Activated T-cell treated with anti-CD3 and anti-CD28 coated beads, Interleukin-2, amount 50 U/mL, for 72 hours (primary cell): ENCODE measurements around the gene TMEM255B. TPM values are rescaled to one million over a fixed set of nuclear protein-coding genes. Genes with fewer than 3 reads are reported as not detected.
A peak's percentile ranks its signal among the peaks of the same experiment; 100 is the strongest.

Experiments used
- ATAC-seq, 2 donors: fragments of 150-1000 bp; cut with Tn5 transposase; replicated peaks in 1 of 2; 2 replicates each; pipeline ENCODE4 v1.10.0; 2021; ENCODE audit warnings: moderate library complexity in 2 of 2, mild to moderate bottlenecking in 1 of 2
- DNase-seq, 2 donors: peaks; one replicate each; pipeline ENCODE4 v3.0.0; 2021 to 2022; ENCODE audit warnings: mixed read lengths in 1 of 2
- H3K27ac Mint-ChIP-seq: one replicate; pipeline ENCODE4 v1.8.0; 2022; ENCODE audit warnings: mild to moderate bottlenecking, moderate library complexity, mixed read lengths
- H3K27me3 Mint-ChIP-seq: one replicate; pipeline ENCODE4 v1.8.0; 2022; ENCODE audit warnings: low read depth, mixed read lengths
- H3K36me3 Mint-ChIP-seq, 2 donors: one replicate each; pipeline ENCODE4 v1.8.0; 2022; ENCODE audit warnings: mixed read lengths in 2 of 2, mild to moderate bottlenecking in 1 of 2; ENCODE audit not compliant: insufficient read depth in 2 of 2
- H3K4me1 Mint-ChIP-seq: one replicate; pipeline ENCODE4 v1.8.0; 2022; ENCODE audit warnings: low read depth, mixed read lengths
- H3K4me3 Mint-ChIP-seq, 2 donors: one replicate each; pipeline ENCODE4 v1.8.0; 2022; ENCODE audit warnings: mild to moderate bottlenecking in 2 of 2, mixed read lengths in 2 of 2, moderate library complexity in 2 of 2
- H3K9me3 Mint-ChIP-seq, 2 donors: one replicate each; pipeline ENCODE4 v1.8.0; 2022; ENCODE audit warnings: mixed read lengths in 2 of 2
- total RNA-seq, 2 donors: library from RNA; stranded (reverse); gene quantifications; one replicate each; pipeline ENCODE4 v1.2.3, GENCODE V29; 2022

TMEM255B gene
- total RNA-seq, 2 donors from 2014 or later = 1.2 TPM

DNA sequence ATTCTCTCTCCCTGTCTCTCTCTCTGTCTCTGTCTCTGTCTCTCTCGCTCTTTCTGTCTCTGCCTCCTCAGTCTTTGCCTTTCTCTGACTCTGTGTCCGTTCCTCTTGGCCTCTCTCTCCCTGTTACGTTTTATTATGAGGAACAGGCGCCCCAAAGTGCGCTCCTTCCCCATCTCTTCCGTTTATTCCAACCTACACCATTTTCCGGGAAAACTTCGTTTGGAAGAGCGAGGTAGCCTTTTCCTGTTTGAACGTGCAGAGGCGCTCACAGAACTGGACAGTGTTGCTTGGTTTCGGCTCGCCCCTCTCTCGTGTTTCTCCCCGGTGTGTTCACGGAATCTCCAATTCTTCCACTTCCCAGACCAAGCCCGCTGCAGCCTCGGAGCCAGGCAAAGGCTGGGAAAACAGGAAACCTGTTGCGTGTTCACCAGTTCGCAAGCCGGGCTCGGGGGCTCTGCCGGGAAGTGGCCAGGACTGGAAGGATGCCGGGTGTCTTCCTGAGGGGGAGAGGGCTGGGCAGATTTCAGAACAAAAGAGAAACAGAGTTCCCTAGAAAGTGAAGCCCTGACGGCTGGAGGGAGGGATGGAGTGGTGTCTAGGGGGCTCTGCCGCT, 605 bp downstream of the TMEM255B start:
- peaks cover 0 to 2% of the 10 kb centered on the region in 2 donors for H3K9me3 Mint-ChIP-seq
- no peak overlapping the region for H3K27ac Mint-ChIP-seq
- H3K4me3 Mint-ChIP-seq = peak overlapping the region; percentile 82 to 85
- peaks cover 21% of the 10 kb centered on the region for H3K4me1 Mint-ChIP-seq
- ATAC-seq = no peak
- no peak for DNase-seq
- H3K27me3 Mint-ChIP-seq = peaks cover 64% of the 10 kb centered on the region
- H3K36me3 Mint-ChIP-seq = peaks cover 0 to 4% of the 10 kb centered on the region in 2 donors

DNA sequence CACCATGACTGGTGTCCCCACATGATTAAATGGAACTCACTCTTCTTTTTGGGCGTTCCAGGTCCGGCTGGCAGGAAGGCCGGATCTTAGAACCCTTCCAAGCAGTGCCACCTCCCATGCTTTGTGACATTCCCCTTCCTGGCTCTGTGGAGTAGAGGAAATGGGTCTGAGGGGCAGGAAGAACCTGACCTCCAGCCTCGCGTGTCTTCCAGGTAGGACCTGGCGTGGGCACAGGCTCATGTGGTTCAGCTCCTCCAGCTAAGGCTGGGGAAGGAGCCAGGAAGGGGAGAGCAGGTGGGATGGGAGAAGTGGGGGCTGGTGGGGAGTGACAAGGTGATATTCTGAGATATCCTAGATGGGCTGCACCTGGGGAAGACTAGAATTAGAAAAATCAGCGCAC, 2.1 kb downstream of the TMEM255B start:
- Mint-ChIP-seq H3K4me3 (no peak overlapping the region), H3K4me1 (peaks cover 21% of the 10 kb centered on the region), H3K9me3 (peaks cover 0 to 2% of the 10 kb centered on the region in 2 donors), H3K27ac (no peak overlapping the region), H3K36me3 (peaks cover 0 to 4% of the 10 kb centered on the region in 2 donors), H3K27me3 (peaks cover 60% of the 10 kb centered on the region)
- DNase-seq = no peak
- ATAC-seq = no peak

DNA sequence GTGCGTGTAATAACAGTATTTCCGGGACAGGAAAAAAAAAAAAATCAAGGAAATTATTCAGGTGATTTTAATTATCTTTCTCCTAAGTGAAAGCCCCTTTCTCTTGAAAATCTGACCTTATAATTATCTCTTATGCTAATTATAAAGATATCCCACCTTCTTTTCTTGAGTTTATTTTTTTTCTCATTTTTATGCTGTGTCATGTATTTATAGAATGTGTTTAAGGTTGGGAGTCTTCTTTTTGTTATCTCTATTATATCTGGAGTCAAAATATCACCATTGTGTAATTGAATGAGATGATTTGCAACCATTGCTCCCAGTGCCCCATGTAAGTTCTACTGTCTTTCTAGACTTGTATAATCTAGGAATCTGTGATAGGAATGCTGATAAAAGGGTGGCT, 3.0 kb downstream of the TMEM255B start:
- ATAC-seq (no peak), DNase-seq (no peak)
- Mint-ChIP-seq H3K27me3 (peaks cover 55% of the 10 kb centered on the region), H3K36me3 (peaks cover 0 to 4% of the 10 kb centered on the region in 2 donors), H3K4me1 (peaks cover 12% of the 10 kb centered on the region), H3K9me3 (peaks cover 0 to under 1% of the 10 kb centered on the region in 2 donors), H3K4me3 (no peak overlapping the region), H3K27ac (no peak overlapping the region)

DNA sequence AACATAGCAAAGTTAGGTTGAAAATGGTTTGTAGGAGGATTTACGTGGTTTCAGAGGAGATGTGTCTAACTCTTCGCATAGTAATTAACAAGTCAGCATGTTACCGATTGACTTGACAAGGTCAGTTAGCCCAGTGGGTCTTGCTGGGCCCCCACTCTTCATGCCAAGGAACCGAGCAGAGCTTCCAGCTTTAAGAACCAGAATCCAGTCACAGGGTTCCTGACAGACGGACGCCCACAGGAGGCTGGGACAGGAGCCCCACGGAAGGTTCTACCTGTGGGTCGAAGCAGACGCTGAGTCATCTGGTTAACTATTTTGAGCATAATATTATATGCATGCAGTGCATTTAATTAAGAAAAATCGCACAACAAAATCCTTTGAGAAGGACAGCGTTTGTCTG, 3.5 kb downstream of the TMEM255B start:
- Mint-ChIP-seq H3K9me3 (no peaks in the 10 kb centered on the region), H3K36me3 (peaks cover 0 to 4% of the 10 kb centered on the region in 2 donors), H3K27ac (no peak overlapping the region), H3K27me3 (peaks cover 51% of the 10 kb centered on the region), H3K4me1 (peaks cover 8% of the 10 kb centered on the region), H3K4me3 (no peak overlapping the region)
- ATAC-seq = no peak
- no peak for DNase-seq

DNA sequence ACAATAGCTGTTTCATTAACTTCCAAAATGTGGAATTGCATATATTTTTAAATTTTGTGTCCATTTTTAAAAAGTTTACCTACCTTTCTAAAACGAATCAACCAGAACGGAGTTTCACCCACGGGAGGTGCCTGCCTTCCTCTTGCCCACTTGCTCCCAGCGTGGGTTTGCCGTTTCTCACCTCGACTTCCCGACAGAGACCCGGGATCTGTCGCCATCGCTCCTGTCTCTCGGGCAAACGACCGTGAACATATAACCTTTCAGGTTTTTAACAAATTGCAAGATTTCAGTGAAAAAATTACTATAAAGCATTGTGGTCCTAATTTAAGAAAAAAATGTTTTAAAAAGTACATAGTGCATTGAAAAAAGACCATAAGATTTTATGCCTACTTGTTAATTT, 4.2 kb downstream of the TMEM255B start:
- Mint-ChIP-seq H3K36me3 (peaks cover 0 to 4% of the 10 kb centered on the region in 2 donors), H3K4me3 (no peak overlapping the region), H3K27ac (no peak overlapping the region), H3K9me3 (no peaks in the 10 kb centered on the region), H3K4me1 (peaks cover 8% of the 10 kb centered on the region), H3K27me3 (peaks cover 44% of the 10 kb centered on the region)
- ATAC-seq (no peak), DNase-seq (no peak)

DNA sequence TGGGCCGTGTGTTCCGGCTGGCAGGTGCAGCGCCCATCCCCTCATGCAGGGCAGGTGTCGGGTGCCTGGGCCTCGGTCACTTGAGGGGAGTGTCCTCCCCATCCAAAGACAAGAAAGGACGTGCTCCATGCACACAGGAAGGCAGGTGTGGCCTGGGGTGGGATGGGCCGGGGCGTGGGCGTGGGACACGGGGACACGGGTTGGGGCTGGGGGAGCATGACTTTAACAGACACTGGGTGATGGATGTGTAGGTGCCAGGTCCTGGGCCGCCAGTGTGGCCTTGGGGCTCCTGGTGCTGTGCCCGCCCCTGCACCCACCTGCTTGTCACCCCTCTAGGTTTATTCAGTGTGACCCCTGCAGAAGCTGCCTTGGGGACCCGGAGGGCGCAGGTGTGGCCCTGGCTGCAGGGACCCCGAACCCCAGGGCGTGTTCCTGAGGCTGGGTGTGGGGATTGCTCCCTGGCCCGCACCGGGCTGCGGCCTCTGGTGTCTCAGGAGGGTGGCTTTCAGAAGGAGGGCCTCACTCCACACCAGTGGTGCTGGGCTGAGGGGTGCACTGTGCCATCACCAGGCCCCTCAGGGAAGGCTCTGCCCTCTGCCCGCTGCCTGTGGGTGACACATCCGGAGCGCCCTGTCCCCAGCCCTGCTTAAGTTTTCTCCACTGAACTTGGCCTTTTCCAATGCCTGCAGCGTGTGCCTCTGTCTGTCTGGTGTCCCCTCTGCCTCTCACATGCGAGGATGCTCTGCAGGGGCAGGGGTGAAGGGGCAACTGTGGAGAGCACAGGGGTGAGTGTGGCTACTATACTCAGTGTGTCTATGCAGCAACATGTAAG, 5.2 kb downstream of the TMEM255B start:
- DNase-seq (no peak), ATAC-seq (no peak)
- Mint-ChIP-seq H3K4me1 (peaks cover 8% of the 10 kb centered on the region), H3K36me3 (peaks cover 0 to 4% of the 10 kb centered on the region in 2 donors), H3K27me3 (peaks cover 40% of the 10 kb centered on the region), H3K27ac (no peak overlapping the region), H3K4me3 (no peak overlapping the region), H3K9me3 (no peaks in the 10 kb centered on the region)

DNA sequence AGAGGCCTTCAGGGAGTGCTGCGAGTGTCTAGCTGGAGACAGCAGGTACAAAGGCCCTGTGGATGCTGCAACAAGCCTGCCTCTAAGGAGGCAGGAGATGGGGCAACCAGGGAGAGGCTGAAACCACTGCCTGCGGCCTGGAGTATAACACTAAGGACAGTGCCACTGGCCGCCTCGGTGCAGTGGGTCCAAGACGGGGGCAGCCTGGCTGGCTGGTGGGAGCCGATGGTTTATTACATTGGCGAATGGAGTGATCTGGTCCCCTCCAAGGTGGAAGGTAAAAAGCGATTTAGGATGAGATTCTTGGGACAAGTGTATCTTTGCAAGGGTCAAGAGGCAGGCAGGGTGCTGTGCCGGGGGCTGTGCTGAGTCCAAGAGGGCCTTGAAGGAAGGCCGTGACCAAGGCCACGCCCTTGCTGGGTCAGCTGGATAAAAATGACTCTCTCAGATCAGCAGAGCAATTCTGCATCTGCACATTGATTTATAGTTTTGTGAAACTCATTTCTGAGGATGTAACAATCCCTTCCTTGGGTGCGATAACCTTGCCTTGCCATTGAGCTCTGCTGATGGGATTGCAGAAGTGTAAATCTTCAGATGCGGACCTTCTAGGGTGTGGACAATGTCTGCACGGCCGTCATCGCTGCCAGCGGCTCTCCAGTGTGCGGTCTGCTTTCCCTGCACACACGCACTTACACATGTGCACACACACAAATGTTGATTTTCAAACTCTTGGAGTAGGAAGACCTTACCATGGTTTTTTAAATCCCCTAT, 6.0 kb downstream of the TMEM255B start:
- DNase-seq = no peak
- ATAC-seq = no peak
- H3K4me3 Mint-ChIP-seq = no peak overlapping the region
- H3K36me3 Mint-ChIP-seq = no peaks in the 10 kb centered on the region
- H3K9me3 Mint-ChIP-seq = no peaks in the 10 kb centered on the region
- H3K4me1 Mint-ChIP-seq = no peaks in the 10 kb centered on the region
- H3K27me3 Mint-ChIP-seq = peaks cover 32% of the 10 kb centered on the region
- H3K27ac Mint-ChIP-seq = no peak overlapping the region

DNA sequence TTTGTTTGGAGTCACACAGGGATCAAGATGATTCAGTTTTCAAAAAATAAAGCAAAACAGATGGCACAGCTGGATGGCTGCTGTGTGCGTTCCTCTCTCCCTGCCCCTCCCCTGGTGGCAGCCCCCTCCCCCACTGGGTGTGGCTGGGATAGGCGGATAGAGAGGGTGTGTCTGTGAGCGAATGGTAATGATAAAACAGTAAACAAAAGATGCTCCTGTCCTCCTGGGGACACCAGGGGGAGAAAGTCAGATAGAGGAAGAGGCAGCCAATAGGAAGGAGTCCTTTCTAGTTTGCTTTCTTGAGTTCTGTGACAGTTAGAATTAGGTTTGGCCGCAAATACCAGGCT, 6.5 kb downstream of the TMEM255B start:
- H3K27ac Mint-ChIP-seq = no peak overlapping the region
- ATAC-seq (no peak), DNase-seq (no peak)
- no peaks in the 10 kb centered on the region for H3K4me1 Mint-ChIP-seq
- no peak overlapping the region for H3K4me3 Mint-ChIP-seq
- H3K27me3 Mint-ChIP-seq = peaks cover 26% of the 10 kb centered on the region
- no peaks in the 10 kb centered on the region for H3K9me3 Mint-ChIP-seq
- H3K36me3 Mint-ChIP-seq = no peaks in the 10 kb centered on the region

DNA sequence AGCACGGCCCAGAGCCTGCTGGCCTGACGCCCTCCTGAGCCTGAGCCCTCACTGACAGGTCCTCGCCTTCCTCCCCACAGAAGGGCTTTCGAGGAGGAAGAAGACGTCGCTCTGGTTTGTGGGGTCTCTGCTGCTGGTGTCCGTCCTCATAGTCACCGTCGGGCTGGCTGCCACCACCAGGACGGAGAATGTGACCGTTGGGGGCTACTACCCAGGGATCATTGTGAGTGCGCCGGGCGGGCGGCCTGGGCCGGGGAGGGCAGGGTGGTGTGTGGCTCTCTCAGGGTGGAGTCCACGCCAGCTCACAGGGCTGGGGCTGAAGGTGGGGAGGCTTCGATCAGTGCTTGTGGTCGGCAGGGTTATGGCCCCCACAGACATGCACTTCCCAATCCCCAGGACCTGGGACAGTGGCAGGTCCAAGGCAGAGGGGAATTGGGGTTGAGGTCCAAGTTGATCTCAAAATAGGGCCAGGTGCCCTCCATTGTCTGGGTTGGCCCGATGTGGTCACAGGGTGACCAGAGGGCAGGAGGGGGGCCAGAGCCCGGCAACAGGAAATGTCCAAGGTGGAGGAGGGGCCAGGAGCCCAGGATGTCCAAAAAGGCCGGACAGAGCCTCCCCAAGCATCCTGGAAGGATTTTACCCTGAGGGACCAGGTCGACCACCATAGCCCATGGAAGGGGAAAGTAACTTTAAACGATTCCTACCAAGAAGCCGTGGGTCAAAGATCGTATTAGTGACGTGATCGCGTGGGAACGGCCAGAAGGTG, 7.2 kb downstream of the TMEM255B start:
- Mint-ChIP-seq H3K36me3 (no peaks in the 10 kb centered on the region), H3K4me1 (no peaks in the 10 kb centered on the region), H3K4me3 (no peak overlapping the region), H3K27ac (no peak overlapping the region), H3K9me3 (no peaks in the 10 kb centered on the region), H3K27me3 (peaks cover 19% of the 10 kb centered on the region)
- DNase-seq = no peak
- no peak for ATAC-seq

DNA sequence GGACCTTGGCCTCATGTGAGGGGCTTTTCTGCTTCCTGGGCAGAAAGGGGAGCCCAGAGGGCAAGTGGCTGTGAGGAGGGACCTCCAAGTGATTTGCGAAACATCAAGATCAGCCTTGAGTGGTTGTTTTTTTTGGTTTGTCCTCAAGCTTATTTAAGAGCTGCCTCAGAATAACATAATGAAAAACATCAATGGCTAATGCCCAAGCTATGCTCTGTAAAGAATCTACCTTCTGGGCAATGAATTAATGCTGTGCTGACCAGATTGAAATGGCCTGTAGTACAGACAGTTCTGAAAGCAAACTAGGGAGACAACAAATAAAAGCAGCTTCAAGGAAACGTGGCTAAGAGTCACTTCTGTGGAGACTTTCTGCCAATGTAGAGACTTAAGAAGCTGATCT, 8.3 kb downstream of the TMEM255B start:
- ATAC-seq (no peak), DNase-seq (no peak)
- Mint-ChIP-seq H3K27me3 (peaks cover 8% of the 10 kb centered on the region), H3K4me3 (no peak overlapping the region), H3K9me3 (peaks cover 2 to 3% of the 10 kb centered on the region in 2 donors), H3K4me1 (peaks cover 7% of the 10 kb centered on the region), H3K36me3 (peaks cover 0 to 2% of the 10 kb centered on the region in 2 donors), H3K27ac (no peak overlapping the region)

DNA sequence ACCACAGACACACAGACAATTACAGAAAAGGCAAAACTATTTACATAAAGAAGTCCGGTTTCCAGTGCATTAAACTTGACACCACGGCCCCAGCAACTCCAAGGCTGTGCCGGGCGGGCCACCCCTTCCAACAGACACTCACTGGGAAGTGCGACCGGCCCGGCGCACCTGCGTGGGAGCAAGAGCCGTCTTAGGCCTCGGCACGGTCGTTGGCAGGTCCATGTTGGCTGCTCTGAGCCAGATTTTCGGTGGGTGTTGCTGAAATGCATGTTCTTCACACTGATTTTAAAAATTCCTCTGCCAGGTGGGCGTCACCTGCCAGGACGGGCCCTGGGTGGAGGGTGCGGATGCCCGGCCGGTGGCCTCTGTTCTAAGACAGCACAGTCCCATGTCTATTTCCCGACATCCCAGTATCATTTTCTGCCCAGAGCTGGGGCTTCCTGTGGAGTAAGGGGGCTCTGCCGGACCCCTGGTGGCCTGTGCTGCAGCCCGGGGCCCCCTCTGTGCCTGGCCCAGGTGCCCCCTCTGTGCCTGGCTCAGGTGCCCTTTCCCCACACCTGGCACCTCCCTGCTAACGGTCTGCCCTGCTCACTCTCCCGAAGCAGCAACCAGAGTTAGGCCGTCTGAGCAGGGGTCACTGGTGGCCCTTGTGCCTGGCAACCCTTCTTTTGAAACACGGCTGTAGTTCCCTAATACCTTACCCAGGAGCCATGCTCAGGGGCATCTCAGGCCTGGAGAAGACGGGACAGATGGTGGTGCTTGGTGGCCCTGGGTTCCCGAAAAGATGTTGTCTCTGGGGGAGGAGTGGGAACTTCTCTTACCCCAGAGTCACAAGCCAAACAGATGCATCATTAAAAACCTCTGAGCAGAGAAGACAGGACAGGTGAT, 9.2 kb downstream of the TMEM255B start:
- DNase-seq (no peak), ATAC-seq (no peak)
- peaks cover 0 to 2% of the 10 kb centered on the region in 2 donors for H3K36me3 Mint-ChIP-seq
- peaks cover 5% of the 10 kb centered on the region for H3K27me3 Mint-ChIP-seq
- peaks cover 14% of the 10 kb centered on the region for H3K4me1 Mint-ChIP-seq
- no peak overlapping the region for H3K4me3 Mint-ChIP-seq
- peaks cover 2 to 5% of the 10 kb centered on the region in 2 donors for H3K9me3 Mint-ChIP-seq
- H3K27ac Mint-ChIP-seq = no peak overlapping the region

DNA sequence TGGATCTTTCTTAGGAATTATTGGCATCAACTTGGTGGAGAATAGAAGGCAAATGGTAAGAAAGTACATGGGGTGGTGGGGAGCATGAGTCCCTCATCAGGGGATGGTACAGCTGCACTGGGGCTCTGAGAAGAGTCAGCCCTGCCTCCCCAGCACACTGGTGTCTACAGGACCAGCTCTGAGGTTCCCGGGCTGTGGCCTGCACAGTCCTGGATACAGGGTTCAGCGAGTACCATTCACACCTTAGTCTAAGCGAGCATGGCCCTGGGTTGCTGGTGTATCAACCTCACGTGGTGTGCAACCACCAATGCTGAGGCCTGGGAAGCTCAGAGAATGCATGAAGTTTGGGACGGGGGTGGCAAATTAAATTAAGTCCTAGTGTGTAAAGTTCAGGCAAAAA, 10.1 kb downstream of the TMEM255B start:
- H3K27ac Mint-ChIP-seq = no peak overlapping the region
- DNase-seq (no peak), ATAC-seq (no peak)
- no peaks in the 10 kb centered on the region for H3K27me3 Mint-ChIP-seq
- H3K4me3 Mint-ChIP-seq = no peak overlapping the region
- peaks cover 2 to 5% of the 10 kb centered on the region in 2 donors for H3K9me3 Mint-ChIP-seq
- peaks cover 0 to 2% of the 10 kb centered on the region in 2 donors for H3K36me3 Mint-ChIP-seq
- peaks cover 17% of the 10 kb centered on the region for H3K4me1 Mint-ChIP-seq
